Suppressor macrophage treated with lipopolysaccharide for 1 hour (primary cell): ENCODE measurements around the gene ATRN.
"Not testable (repeated sequence)": the region's sequence is repeated elsewhere in the genome, so short reads cannot be mapped to it uniquely, and the experiment has no call there.

Source experiments
- DNase-seq, 3 donors: peaks; one replicate each; pipeline ENCODE4 v3.0.0-alpha.2; 2020 to 2022

The ATRN gene

GRCh38 chr20:3572151-3572550, 101.3 kb downstream of the ATRN start:
- peak in 1 of 3 donors; percentile 17 for DNase-seq

- no peak for DNase-seq
Measured at GRCh38 chr20:3576363-3576762, 105.5 kb downstream of the ATRN start.

- no peak for DNase-seq
Measured at GRCh38 chr20:3577366-3577765, 106.5 kb downstream of the ATRN start.

GRCh38 chr20:3580412-3580811, 109.6 kb downstream of the ATRN start:
- peak in 1 of 3 donors; percentile 12 for DNase-seq

GRCh38 chr20:3583765-3584164, 112.9 kb downstream of the ATRN start:
- peak in 1 of 3 donors; percentile 1 for DNase-seq

- DNase-seq: no peak
Measured at GRCh38 chr20:3586093-3586492, 115.3 kb downstream of the ATRN start.

GRCh38 chr20:3590164-3590563, 119.3 kb downstream of the ATRN start:
- no peak for DNase-seq

- DNase-seq: no peak
Measured at GRCh38 chr20:3592931-3593330, 122.1 kb downstream of the ATRN start.

GRCh38 chr20:3595541-3595940, 124.7 kb downstream of the ATRN start:
- DNase-seq: no peak

- no peak for DNase-seq
Measured at GRCh38 chr20:3603108-3603507, 132.3 kb downstream of the ATRN start.

- not testable (repeated sequence) for DNase-seq
Measured at GRCh38 chr20:3605386-3605886, 134.6 kb downstream of the ATRN start.

- DNase-seq: no peak
Measured at GRCh38 chr20:3606021-3606420, 135.2 kb downstream of the ATRN start.

- DNase-seq: no peak
Measured at GRCh38 chr20:3611901-3612300, 141.1 kb downstream of the ATRN start.

GRCh38 chr20:3612795-3613572, 142.2 kb downstream of the ATRN start:
- DNase-seq: no peak

GRCh38 chr20:3613821-3614440, 143.1 kb downstream of the ATRN start:
- no peak for DNase-seq

- DNase-seq: no peak
Measured at GRCh38 chr20:3614466-3614865, 143.6 kb downstream of the ATRN start.

- DNase-seq: not testable (repeated sequence)
Measured at GRCh38 chr20:3615171-3615840, 144.5 kb downstream of the ATRN start.

GRCh38 chr20:3616250-3616649, 145.4 kb downstream of the ATRN start:
- DNase-seq: peak in 1 of 3 donors; percentile 29

- DNase-seq: peak in 1 of 3 donors; percentile 18
Measured at GRCh38 chr20:3621111-3621510, 150.3 kb downstream of the ATRN start.

- no peak for DNase-seq
Measured at GRCh38 chr20:3622406-3622805, 151.6 kb downstream of the ATRN start.

GRCh38 chr20:3627476-3627875, 156.7 kb downstream of the ATRN start:
- DNase-seq: no peak

- DNase-seq: no peak
Measured at GRCh38 chr20:3628502-3629314, 157.9 kb downstream of the ATRN start.

GRCh38 chr20:3629893-3630292, 159.1 kb downstream of the ATRN start:
- DNase-seq: peak in 1 of 3 donors; percentile 10
